ENCODE results near the gene EIF2B4.

DNA sequence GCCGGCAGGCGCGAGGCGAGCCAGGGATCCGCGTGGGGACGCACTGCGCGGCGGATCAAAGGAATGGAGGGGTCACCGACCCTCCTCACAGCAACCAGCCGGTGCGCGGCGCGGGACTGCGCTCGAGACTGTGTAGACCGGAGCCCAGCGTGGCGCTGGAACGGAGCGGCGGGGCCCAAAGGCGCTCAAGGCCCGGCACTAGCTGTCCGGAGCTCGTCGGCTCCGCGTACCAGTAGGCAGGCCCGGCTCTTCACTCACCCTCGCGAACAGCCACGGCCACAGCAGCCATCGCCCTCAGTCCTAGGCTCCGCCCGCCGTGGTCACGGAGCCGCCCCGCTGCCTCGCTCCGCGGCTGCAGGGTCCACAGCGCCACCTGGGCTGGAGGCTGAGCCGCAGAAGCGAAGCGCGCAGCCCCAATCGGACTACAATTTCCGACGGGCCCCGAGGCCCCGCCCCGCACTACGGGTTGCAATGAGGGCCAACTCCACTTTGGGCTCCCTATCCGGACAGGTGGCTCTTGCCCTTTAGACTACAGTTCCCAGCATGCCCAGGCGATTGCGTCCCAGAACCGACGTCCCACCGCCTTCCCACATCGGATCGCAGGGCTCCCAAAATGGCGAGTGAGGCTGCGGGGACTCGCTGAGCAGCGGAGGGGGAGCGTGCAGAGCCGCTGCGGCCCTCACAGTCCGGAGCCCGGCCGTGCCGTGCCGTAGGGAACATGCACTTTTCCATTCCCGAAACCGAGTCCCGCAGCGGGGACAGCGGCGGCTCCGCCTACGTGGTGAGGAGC lies at the start of gene EIF2B4, which contains the start of gene SNX17:
- TF ChIP-seq EZH2phosphoT487 (IDR thresholded peaks at IDR 0.05; ENCODE audit: unreplicated experiment) (no peak), POLR2AphosphoS5 (IDR thresholded peaks at IDR 0.05; ENCODE audit: low read depth) (peak; percentile 96), EZH2 (IDR thresholded peaks at IDR 0.05; ENCODE audit: low read depth, unreplicated experiment) (no peak), NANOG (IDR thresholded peaks at IDR 0.05; ENCODE audit: borderline replicate concordance) (no peak), CREB1 (CRISPR knock-in tag; IDR thresholded peaks at IDR 0.05; ENCODE audit: low read depth) (peak; percentile 86), JUNB (IDR thresholded peaks at IDR 0.05; ENCODE audit: unreplicated experiment) (no peak), ZNF114 (CRISPR knock-in tag; IDR thresholded peaks at IDR 0.05) (no peak)
- TF ChIP-seq, protein P1, sequence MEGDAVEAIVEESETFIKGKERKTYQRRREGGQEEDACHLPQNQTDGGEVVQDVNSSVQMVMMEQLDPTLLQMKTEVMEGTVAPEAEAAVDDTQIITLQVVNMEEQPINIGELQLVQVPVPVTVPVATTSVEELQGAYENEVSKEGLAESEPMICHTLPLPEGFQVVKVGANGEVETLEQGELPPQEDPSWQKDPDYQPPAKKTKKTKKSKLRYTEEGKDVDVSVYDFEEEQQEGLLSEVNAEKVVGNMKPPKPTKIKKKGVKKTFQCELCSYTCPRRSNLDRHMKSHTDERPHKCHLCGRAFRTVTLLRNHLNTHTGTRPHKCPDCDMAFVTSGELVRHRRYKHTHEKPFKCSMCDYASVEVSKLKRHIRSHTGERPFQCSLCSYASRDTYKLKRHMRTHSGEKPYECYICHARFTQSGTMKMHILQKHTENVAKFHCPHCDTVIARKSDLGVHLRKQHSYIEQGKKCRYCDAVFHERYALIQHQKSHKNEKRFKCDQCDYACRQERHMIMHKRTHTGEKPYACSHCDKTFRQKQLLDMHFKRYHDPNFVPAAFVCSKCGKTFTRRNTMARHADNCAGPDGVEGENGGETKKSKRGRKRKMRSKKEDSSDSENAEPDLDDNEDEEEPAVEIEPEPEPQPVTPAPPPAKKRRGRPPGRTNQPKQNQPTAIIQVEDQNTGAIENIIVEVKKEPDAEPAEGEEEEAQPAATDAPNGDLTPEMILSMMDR (conservative IDR thresholded peaks at IDR 0.05; ENCODE audit: low read depth in 2 of 2): peak; percentile 57 to 91
- TF ChIP-seq, protein P2, sequence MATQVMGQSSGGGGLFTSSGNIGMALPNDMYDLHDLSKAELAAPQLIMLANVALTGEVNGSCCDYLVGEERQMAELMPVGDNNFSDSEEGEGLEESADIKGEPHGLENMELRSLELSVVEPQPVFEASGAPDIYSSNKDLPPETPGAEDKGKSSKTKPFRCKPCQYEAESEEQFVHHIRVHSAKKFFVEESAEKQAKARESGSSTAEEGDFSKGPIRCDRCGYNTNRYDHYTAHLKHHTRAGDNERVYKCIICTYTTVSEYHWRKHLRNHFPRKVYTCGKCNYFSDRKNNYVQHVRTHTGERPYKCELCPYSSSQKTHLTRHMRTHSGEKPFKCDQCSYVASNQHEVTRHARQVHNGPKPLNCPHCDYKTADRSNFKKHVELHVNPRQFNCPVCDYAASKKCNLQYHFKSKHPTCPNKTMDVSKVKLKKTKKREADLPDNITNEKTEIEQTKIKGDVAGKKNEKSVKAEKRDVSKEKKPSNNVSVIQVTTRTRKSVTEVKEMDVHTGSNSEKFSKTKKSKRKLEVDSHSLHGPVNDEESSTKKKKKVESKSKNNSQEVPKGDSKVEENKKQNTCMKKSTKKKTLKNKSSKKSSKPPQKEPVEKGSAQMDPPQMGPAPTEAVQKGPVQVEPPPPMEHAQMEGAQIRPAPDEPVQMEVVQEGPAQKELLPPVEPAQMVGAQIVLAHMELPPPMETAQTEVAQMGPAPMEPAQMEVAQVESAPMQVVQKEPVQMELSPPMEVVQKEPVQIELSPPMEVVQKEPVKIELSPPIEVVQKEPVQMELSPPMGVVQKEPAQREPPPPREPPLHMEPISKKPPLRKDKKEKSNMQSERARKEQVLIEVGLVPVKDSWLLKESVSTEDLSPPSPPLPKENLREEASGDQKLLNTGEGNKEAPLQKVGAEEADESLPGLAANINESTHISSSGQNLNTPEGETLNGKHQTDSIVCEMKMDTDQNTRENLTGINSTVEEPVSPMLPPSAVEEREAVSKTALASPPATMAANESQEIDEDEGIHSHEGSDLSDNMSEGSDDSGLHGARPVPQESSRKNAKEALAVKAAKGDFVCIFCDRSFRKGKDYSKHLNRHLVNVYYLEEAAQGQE (IDR thresholded peaks at IDR 0.05; ENCODE audit: unreplicated experiment): peak; percentile 2
- TF ChIP-seq, protein P3, sequence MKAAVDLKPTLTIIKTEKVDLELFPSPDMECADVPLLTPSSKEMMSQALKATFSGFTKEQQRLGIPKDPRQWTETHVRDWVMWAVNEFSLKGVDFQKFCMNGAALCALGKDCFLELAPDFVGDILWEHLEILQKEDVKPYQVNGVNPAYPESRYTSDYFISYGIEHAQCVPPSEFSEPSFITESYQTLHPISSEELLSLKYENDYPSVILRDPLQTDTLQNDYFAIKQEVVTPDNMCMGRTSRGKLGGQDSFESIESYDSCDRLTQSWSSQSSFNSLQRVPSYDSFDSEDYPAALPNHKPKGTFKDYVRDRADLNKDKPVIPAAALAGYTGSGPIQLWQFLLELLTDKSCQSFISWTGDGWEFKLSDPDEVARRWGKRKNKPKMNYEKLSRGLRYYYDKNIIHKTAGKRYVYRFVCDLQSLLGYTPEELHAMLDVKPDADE (IDR thresholded peaks at IDR 0.05): peak; percentile 100

Data from GM23338 (cell line).